SK-N-SH (cell line): ENCODE measurements around the gene CEP126. TPM values are rescaled to one million over a fixed set of nuclear protein-coding genes. Genes with fewer than 3 reads are reported as not detected.
A peak's percentile ranks its signal among the peaks of the same experiment; 100 is the strongest.

Experiments used
- CTCF ChIA-PET: fragments of 300-600, 350-600 bp; formaldehyde crosslinking; extraction: SDS; loops from one replicate; lab custom pipeline; 2021; lab: Yijun Ruan, JAX
- POLR2A ChIA-PET: fragments of 350-600 bp; sonication (Branson Sonifier 250); formaldehyde crosslinking; extraction: SDS; loops from one replicate; lab custom pipeline; 2020; ENCODE audit warnings: antibody characterized with exemption, inconsistent platforms; lab: Yijun Ruan, JAX
- DNase-seq: peaks from one replicate; pipeline ENCODE4 v3.0.0; 2012
- H2AFZ ChIP-seq: fragments of 200-600 bp; sonication (generic); 2 replicates; pipeline ENCODE4 v1.8.1; 2016; ENCODE audit warnings: antibody characterized with exemption, mild to moderate bottlenecking, low read depth
- H3F3A ChIP-seq: fragments of 200-600 bp; sonication (generic); replicated peaks from 2 replicates; pipeline ENCODE3; 2016; ENCODE audit warnings: antibody characterized with exemption, mild to moderate bottlenecking; ENCODE audit not compliant: insufficient read depth
- H3K27ac ChIP-seq, 2 experiments: fragments of 200-500 bp in 1 of 2; fragments of 200-600 bp in 1 of 2; sonication (Bioruptor generic) in 1 of 2; sonication (generic), shearing (Covaris generic) in 1 of 2; 2 replicates each; pipeline versions ENCODE4 v1.5.1 to v1.6.1; 2014 to 2016; ENCODE audit warnings: low read depth in 2 of 2, inconsistent platforms in 1 of 2, low read length in 1 of 2, mild to moderate bottlenecking in 1 of 2, mixed read lengths in 1 of 2
- H3K27me3 ChIP-seq: fragments of 200-600 bp; sonication (generic), shearing (Covaris generic); 2 replicates; pipeline ENCODE4 v1.6.1; 2016; ENCODE audit warnings: mixed run types; ENCODE audit not compliant: insufficient read depth
- H3K36me3 ChIP-seq, 2 experiments: fragments of 200-500 bp in 1 of 2; fragments of 200-600 bp in 1 of 2; sonication (Bioruptor generic) in 1 of 2; sonication (generic) in 1 of 2; replicated peaks in 1 of 2; 2 replicates each; pipeline versions ENCODE3 to v1.5.1; 2014 to 2016; ENCODE audit warnings: low read length in 1 of 2, mild to moderate bottlenecking in 1 of 2; ENCODE audit not compliant: insufficient read depth in 2 of 2, control insufficient read depth in 1 of 2
- H3K4me1 ChIP-seq, 2 experiments: fragments of 200-500 bp in 1 of 2; fragments of 200-600 bp in 1 of 2; sonication (Bioruptor generic) in 1 of 2; sonication (generic), shearing (Covaris generic) in 1 of 2; 2 replicates each; pipeline versions ENCODE4 v1.5.1 to v1.6.1; 2014 to 2016; ENCODE audit warnings: low read depth in 1 of 2, low read length in 1 of 2, mixed run types in 1 of 2; ENCODE audit not compliant: insufficient read depth in 2 of 2, control insufficient read depth in 1 of 2
- H3K4me2 ChIP-seq: fragments of 200-600 bp; sonication (generic), shearing (Covaris generic); 2 replicates; pipeline ENCODE4 v1.6.1; 2017; ENCODE audit warnings: mixed run types
- H3K4me3 ChIP-seq, 2 experiments: fragments of 200-500 bp in 1 of 2; fragments of 200-600 bp in 1 of 2; sonication (Bioruptor generic) in 1 of 2; sonication (generic), shearing (Covaris generic) in 1 of 2; 2 replicates each; pipeline versions ENCODE4 v1.5.1 to v1.8.1; 2014 to 2016; ENCODE audit warnings: low read depth in 2 of 2, inconsistent platforms in 1 of 2, low read length in 1 of 2, mild to moderate bottlenecking in 1 of 2, mixed read lengths in 1 of 2, moderate library complexity in 1 of 2
- H3K79me2 ChIP-seq: fragments of 200-600 bp; sonication (generic); 2 replicates; pipeline ENCODE4 v1.8.1; 2017; ENCODE audit warnings: mild to moderate bottlenecking; ENCODE audit not compliant: insufficient read depth
- H3K9ac ChIP-seq: fragments of 200-600 bp; sonication (generic); 2 replicates; pipeline ENCODE4 v1.6.1; 2017; ENCODE audit warnings: mixed run types
- H3K9me2 ChIP-seq: fragments of 200-600 bp; sonication (generic); 2 replicates; pipeline ENCODE4 v1.6.1; 2017; ENCODE audit warnings: mixed run types
- H3K9me3 ChIP-seq: fragments of 200-600 bp; sonication (generic); 2 replicates; pipeline ENCODE4 v1.6.1; 2017; ENCODE audit warnings: mixed run types, mild to moderate bottlenecking, moderate library complexity
- H4K20me1 ChIP-seq: fragments of 200-600 bp; sonication (generic); 2 replicates; pipeline ENCODE4 v1.6.1; 2017; ENCODE audit warnings: mild to moderate bottlenecking, mixed run types; ENCODE audit not compliant: insufficient read depth
- FOXJ3 ChIP-seq: sonication (generic); formaldehyde crosslinking; IDR thresholded peaks from 2 replicates; pipeline ENCODE4 v1.5.1; 2020; ENCODE audit warnings: mild to moderate bottlenecking, missing genetic modification reagents
- GATA2 ChIP-seq: sonication (generic); formaldehyde crosslinking; IDR thresholded peaks from 2 replicates; pipeline ENCODE4 v1.5.0; 2020; ENCODE audit warnings: mild to moderate bottlenecking, missing genetic modification reagents
- JUND ChIP-seq: IDR thresholded peaks from 2 replicates; pipeline ENCODE4 v1.4.0; 2012
- NRF1 ChIP-seq: IDR thresholded peaks from 2 replicates; pipeline ENCODE4 v1.6.1; 2012; ENCODE audit warnings: low read depth, mild to moderate bottlenecking, low read length
- TAF1 ChIP-seq: IDR thresholded peaks from 2 replicates; pipeline ENCODE4 v1.6.1; 2012; ENCODE audit warnings: low read depth, mild to moderate bottlenecking, low read length, moderate library complexity, borderline replicate concordance
- TCF12 ChIP-seq: IDR thresholded peaks from 2 replicates; pipeline ENCODE4 v1.4.0; 2012
- TEAD4 ChIP-seq: IDR thresholded peaks from 2 replicates; pipeline ENCODE4 v1.4.0; 2012; ENCODE audit warnings: mild to moderate bottlenecking, borderline replicate concordance; ENCODE audit not compliant: insufficient read depth
- WGBS: methylation state at CpG from one replicate; pipeline ENCODE4 v1.1.6; 2017; ENCODE audit warnings: low lambda C conversion rate; 5-methylcytosine and 5-hydroxymethylcytosine counted together
- polyA plus RNA-seq, 3 experiments: library from polyadenylated mRNA; depleted of rRNA; stranded (reverse); fragments of >200 nt; gene quantifications; 2 replicates each; pipeline ENCODE4 v1.2.3, GENCODE V29; 2012
- TF ChIP-seq, protein P1 (sequence below): IDR thresholded peaks from 2 replicates; pipeline ENCODE4 v1.4.0; 2012; ENCODE audit warnings: low read depth, borderline replicate concordance
- TF ChIP-seq, protein P2 (sequence below): fragments of 150-350 bp; IDR thresholded peaks from 2 replicates; pipeline ENCODE4 v1.6.1; 2017; ENCODE audit warnings: antibody characterized with exemption, low read length, low read depth, borderline replicate concordance

CEP126 gene
- polyA plus RNA-seq, 1 of the 3 experiments (the other 2 are of a cell fraction) = 1.4 TPM

DNA sequence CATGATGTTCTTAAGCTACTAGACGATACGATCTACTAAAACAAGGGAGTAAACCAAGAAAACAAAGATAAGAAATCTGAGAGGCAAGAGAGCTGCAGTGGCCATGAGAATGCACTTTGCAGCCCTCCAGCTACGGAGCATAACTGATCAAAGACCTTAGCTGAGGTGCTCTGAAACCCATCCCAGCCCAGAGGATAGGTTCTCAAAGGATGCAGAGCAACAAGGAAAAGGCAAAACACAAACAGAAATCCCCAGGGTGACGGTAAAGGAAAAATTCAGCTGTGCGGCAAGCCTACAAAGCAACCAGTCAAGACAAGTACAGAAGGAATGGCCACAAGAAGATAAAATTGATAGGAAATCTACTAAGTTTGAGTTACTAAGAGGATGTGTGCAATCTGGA lies 99.9 kb downstream of the CEP126 start:
- Histone ChIP-seq H2AFZ (no peak overlapping the region; the same call in 1 of the 2 replicates), H3K4me1 (peaks cover 0 to 25% of the 10 kb centered on the region in 2 experiments; a peak in 2 of 4 replicates)

DNA sequence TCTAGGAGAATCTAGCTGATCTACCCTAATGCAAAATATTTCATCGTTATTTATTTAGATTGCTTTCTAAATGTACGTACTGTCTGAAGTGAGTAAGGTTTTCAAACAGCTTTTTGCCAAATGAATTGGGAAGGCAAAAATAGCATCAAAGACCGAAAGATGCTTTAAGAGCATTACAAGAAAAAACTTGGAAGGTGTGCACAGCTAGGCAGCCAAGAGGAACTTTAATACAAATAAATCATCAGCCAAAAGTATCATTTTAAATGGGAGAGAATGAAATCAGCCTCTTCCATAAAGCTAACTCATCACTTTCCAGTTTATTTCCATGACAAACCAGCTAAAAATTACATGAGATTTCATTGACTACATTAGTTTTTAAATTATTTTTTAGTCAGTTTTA lies 102.2 kb downstream of the CEP126 start:
- CTCF ChIA-PET = interaction anchor here (0.7 to 2.4 kb wide), 5 partner anchors 10 to 183 kb away, joined by 3 to 12 read pairs (median 3); no protein-coding TSS in a partner anchor
- Histone ChIP-seq H3K9me3 (no peaks in the 10 kb centered on the region), H4K20me1 (no peaks in the 10 kb centered on the region), H3K4me1 (0 out of 4 replicates have a peak, but pooled peaks cover 0 to 7% of the 10 kb centered on the region in 2 experiments), H3K79me2 (no peaks in the 10 kb centered on the region), H3K27me3 (no peaks in the 10 kb centered on the region), H3K4me3 (no peak overlapping the region), H3K4me2 (no peak overlapping the region), H3K36me3 (no peaks in the 10 kb centered on the region), H3K9me2 (no peaks in the 10 kb centered on the region), H3K27ac (no peak overlapping the region), H3K9ac (no peak overlapping the region), H3F3A (peaks cover 3% of the 10 kb centered on the region), H2AFZ (peak overlapping the region; percentile 81; the same call in 1 of the 2 replicates)
- 47% methylated on average over 3 of the region's 3 CpGs for WGBS
- POLR2A ChIA-PET = no interaction called here
- TF ChIP-seq GATA2 (no peak), TAF1 (no peak), JUND (no peak), FOXJ3 (CRISPR knock-in tag) (no peak), NRF1 (no peak), TCF12 (no peak)
- TF ChIP-seq, protein P1, sequence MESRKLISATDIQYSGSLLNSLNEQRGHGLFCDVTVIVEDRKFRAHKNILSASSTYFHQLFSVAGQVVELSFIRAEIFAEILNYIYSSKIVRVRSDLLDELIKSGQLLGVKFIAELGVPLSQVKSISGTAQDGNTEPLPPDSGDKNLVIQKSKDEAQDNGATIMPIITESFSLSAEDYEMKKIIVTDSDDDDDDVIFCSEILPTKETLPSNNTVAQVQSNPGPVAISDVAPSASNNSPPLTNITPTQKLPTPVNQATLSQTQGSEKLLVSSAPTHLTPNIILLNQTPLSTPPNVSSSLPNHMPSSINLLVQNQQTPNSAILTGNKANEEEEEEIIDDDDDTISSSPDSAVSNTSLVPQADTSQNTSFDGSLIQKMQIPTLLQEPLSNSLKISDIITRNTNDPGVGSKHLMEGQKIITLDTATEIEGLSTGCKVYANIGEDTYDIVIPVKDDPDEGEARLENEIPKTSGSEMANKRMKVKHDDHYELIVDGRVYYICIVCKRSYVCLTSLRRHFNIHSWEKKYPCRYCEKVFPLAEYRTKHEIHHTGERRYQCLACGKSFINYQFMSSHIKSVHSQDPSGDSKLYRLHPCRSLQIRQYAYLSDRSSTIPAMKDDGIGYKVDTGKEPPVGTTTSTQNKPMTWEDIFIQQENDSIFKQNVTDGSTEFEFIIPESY = no peak
- TF ChIP-seq, protein P2, sequence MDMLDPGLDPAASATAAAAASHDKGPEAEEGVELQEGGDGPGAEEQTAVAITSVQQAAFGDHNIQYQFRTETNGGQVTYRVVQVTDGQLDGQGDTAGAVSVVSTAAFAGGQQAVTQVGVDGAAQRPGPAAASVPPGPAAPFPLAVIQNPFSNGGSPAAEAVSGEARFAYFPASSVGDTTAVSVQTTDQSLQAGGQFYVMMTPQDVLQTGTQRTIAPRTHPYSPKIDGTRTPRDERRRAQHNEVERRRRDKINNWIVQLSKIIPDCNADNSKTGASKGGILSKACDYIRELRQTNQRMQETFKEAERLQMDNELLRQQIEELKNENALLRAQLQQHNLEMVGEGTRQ = no peak
- no peak for DNase-seq

More for the DNA sequence above, 99.9 kb downstream of the CEP126 start:
- no peak overlapping the region for H3K4me3 ChIP-seq
- H4K20me1 ChIP-seq = no peaks in the 10 kb centered on the region
- H3K79me2 ChIP-seq = no peaks in the 10 kb centered on the region
- H3F3A ChIP-seq = peaks cover 8% of the 10 kb centered on the region
- ChIA-PET POLR2A (no interaction called here), CTCF (interaction anchor here (1.6 kb wide), 1 partner anchor 154 kb away, joined by 9 read pairs; no protein-coding TSS in a partner anchor)
- H3K9ac ChIP-seq = no peak overlapping the region
- no peaks in the 10 kb centered on the region for H3K36me3 ChIP-seq
- H3K9me2 ChIP-seq = no peaks in the 10 kb centered on the region
- H3K27ac ChIP-seq = no peak overlapping the region
- 83% methylated on average over 5 of the region's 5 CpGs for WGBS
- no peak overlapping the region for H3K4me2 ChIP-seq
- TF ChIP-seq TEAD4 = no peak
- TF ChIP-seq, all 33 proteins: peak for 0
- no peak for DNase-seq
- H3K27me3 ChIP-seq = no peaks in the 10 kb centered on the region
- H3K9me3 ChIP-seq = no peaks in the 10 kb centered on the region
